ENCODE data around the gene LENG1.

GRCh38 chr19:54136864-54137698, 22.4 kb downstream of the LENG1 start:
- TF ChIP-seq CTCF (IDR thresholded peaks at IDR 0.05; ENCODE audit: insufficient read depth, low read length, poor library complexity, severe bottlenecking) (no peak), EZH2phosphoT487 (conservative IDR thresholded peaks at IDR 0.05; ENCODE audit: low read length) (no peak)
